ENCODE measurements around the gene PRRC2B. TPM values are rescaled to one million over a fixed set of nuclear protein-coding genes. Genes with fewer than 3 reads are reported as not detected.

PRRC2B gene
- total and polyA plus RNA-seq, 7 donors: 22.7 to 114 (median 63.6) TPM

DNA sequence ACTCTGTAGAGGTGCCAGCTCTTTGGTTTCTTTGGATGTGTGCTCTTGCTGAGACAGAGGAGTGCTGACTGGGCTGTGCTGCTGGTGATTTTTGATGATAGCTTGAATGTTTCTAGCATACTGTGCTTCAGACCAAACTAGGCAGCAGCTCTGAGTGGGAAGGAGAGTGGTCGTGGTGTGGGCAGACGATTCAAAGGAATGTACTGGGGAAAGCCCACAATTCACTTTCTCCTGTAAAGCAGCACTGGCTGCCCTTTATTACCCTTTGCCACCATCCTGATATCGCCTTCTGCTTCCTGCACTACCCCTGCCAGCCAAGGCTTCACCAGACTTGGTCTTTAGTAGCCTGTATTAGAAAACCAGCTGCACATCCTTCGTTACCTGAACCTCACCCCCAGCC lies 45.3 kb downstream of the PRRC2B start:
- intact Hi-C loops (cut with DNase I): no loop called here
- DNase-seq (no peak), ATAC-seq (no peak)
- no peaks in the 10 kb centered on the region for H3K9me3 ChIP-seq
- H3K4me1 ChIP-seq: peaks cover 10% of the 10 kb centered on the region
- H3K27ac ChIP-seq: no peak overlapping the region
- no peaks in the 10 kb centered on the region for H3K27me3 ChIP-seq (ENCODE audit: insufficient read depth in 3 of 3, low read length in 2 of 3)
- no peak overlapping the region for H3K4me3 ChIP-seq
- H3K36me3 ChIP-seq (ENCODE audit: insufficient read depth in 1 of 2, low read depth in 1 of 2): peaks cover 15 to 100% of the 10 kb centered on the region in 2 donors
- TF ChIP-seq, protein P1, sequence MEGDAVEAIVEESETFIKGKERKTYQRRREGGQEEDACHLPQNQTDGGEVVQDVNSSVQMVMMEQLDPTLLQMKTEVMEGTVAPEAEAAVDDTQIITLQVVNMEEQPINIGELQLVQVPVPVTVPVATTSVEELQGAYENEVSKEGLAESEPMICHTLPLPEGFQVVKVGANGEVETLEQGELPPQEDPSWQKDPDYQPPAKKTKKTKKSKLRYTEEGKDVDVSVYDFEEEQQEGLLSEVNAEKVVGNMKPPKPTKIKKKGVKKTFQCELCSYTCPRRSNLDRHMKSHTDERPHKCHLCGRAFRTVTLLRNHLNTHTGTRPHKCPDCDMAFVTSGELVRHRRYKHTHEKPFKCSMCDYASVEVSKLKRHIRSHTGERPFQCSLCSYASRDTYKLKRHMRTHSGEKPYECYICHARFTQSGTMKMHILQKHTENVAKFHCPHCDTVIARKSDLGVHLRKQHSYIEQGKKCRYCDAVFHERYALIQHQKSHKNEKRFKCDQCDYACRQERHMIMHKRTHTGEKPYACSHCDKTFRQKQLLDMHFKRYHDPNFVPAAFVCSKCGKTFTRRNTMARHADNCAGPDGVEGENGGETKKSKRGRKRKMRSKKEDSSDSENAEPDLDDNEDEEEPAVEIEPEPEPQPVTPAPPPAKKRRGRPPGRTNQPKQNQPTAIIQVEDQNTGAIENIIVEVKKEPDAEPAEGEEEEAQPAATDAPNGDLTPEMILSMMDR (IDR thresholded peaks at IDR 0.05): no peak
- 74 to 85% (median 77%) methylated on average over 4 of the region's 4 CpGs for WGBS, 3 donors

DNA sequence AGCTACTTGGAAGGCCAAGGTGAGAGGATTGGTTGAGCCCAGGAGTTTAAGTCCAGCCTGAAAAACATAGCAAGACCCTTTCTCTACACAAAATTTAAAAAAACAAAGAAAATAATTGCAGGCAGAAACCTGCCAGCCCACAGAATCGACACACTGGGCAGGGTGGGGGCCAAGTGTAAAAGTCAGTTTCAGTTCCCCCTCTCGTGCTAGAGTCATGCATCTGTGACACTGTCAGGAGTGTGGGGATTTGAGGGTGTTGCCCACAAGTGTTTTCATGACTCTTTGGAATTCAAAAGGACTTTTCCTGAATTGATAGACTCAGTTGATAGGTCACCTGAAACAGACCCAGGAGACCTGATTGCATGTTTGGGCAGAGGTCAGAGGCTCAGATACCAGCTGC lies 47.6 kb downstream of the PRRC2B start:
- Histone ChIP-seq H3K4me3 (no peak overlapping the region), H3K4me1 (peaks cover under 1% of the 10 kb centered on the region), H3K27ac (no peak overlapping the region), H3K27me3 (ENCODE audit: insufficient read depth in 3 of 3, low read length in 2 of 3) (no peaks in the 10 kb centered on the region), H3K36me3 (ENCODE audit: insufficient read depth in 1 of 2, low read depth in 1 of 2) (peaks cover 21 to 100% of the 10 kb centered on the region in 2 donors), H3K9me3 (no peaks in the 10 kb centered on the region)
- ATAC-seq: no peak
- TF ChIP-seq, protein P1 (IDR thresholded peaks at IDR 0.05): no peak
- 72 to 76% (median 73%) methylated on average over 2 of the region's 2 CpGs for WGBS, 3 donors
- intact Hi-C loops (cut with DNase I): loop anchor here in 1 of 2 donors (10.0 kb wide), 1 partner anchor 307 kb away; no protein-coding TSS in a partner anchor
- peak in 1 of 2 donors; percentile 19 for DNase-seq

DNA sequence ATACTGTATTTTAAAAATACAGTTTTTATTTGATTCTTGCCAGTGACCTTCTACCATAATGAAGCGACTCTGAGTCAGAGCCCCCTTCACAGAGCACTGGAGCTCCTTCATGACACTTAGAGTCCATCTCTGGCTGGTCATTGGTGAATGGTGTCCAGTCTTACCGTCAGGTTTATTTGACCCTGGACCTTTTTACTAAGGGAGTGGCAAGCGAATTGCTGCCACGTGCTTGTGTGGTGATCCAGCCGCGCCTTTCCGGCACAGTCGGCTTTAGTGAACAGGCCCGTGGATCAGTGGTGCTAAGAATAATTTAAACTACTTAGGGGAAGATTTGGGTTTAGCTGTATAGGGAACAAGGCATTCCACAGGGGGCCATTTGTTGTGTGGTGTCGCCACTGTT lies 48.5 kb downstream of the PRRC2B start:
- Histone ChIP-seq H3K36me3 (ENCODE audit: insufficient read depth in 1 of 2, low read depth in 1 of 2) (peaks cover 24 to 100% of the 10 kb centered on the region in 2 donors), H3K4me1 (no peaks in the 10 kb centered on the region), H3K4me3 (no peak overlapping the region), H3K9me3 (no peaks in the 10 kb centered on the region), H3K27ac (no peak overlapping the region), H3K27me3 (ENCODE audit: insufficient read depth in 3 of 3, low read length in 2 of 3) (no peaks in the 10 kb centered on the region)
- DNase-seq: no peak
- peak in 2 of 4 donors; percentile 72 to 79 for ATAC-seq
- intact Hi-C loops (cut with DNase I): loop anchor here in 1 of 2 donors (10.0 kb wide), 1 partner anchor 308 kb away; no protein-coding TSS in a partner anchor
- TF ChIP-seq, protein P1 (IDR thresholded peaks at IDR 0.05): no peak
- 59 to 74% (median 61%) methylated on average over 10 of the region's 10 CpGs for WGBS, 3 donors

DNA sequence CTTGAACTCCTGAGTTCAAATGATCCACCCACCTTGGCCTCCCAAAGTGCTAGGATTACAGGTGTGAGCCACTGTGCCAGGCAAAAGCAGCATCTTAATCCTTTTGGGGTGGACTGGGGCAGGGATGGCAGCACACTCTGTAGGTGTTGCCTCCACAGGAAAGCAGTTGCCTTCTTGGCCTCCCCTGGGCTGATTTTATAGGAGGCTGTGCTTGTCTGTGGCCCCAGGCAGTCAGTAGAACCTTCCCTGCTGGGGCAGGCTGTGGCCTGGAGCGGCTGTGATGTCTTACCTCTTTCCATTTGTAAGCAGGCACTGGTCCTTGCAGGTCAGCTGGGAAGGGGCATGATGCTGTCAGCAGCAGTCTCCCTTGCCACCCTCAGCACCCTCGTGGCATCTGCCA lies 49.8 kb downstream of the PRRC2B start:
- ATAC-seq: no peak
- TF ChIP-seq, protein P1 (IDR thresholded peaks at IDR 0.05): no peak
- no peaks in the 10 kb centered on the region for H3K9me3 ChIP-seq
- intact Hi-C loops (cut with DNase I): loop anchor here in 1 of 2 donors (10.0 kb wide), 1 partner anchor 309 kb away; no protein-coding TSS in a partner anchor
- no peak overlapping the region for H3K4me3 ChIP-seq
- 85 to 91% (median 90%) methylated on average over 2 of the region's 2 CpGs for WGBS, 3 donors
- H3K36me3 ChIP-seq (ENCODE audit: insufficient read depth in 1 of 2, low read depth in 1 of 2): peaks cover 23 to 100% of the 10 kb centered on the region in 2 donors
- no peaks in the 10 kb centered on the region for H3K27me3 ChIP-seq (ENCODE audit: insufficient read depth in 3 of 3, low read length in 2 of 3)
- no peak overlapping the region for H3K27ac ChIP-seq
- no peak for DNase-seq
- no peaks in the 10 kb centered on the region for H3K4me1 ChIP-seq

DNA sequence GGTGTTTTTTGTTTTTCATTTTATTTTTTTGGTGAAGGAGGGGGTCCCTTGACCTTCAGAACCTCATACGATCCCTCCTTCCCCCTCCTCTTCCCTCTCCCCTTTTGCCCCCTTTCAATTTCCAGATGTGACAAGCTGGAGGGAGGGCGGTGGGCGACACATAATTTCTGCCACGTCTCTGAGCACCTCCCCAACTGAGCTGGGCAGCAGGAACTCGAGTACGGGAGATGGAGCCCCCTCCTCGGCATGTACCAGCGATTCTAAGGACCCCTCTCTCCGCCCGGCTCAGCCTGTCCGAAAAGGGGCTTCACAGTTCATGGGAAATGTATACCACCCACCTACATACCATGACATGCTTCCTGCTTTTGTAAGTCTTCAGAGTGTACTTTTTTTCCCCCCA lies 52.4 kb downstream of the PRRC2B start:
- TF ChIP-seq, protein P1 (IDR thresholded peaks at IDR 0.05): no peak
- WGBS, 3 donors: 72 to 84% (median 82%) methylated on average over 11 of the region's 11 CpGs
- Histone ChIP-seq H3K4me3 (no peak overlapping the region), H3K36me3 (ENCODE audit: insufficient read depth in 1 of 2, low read depth in 1 of 2) (peaks cover 15 to 100% of the 10 kb centered on the region in 2 donors), H3K4me1 (no peaks in the 10 kb centered on the region), H3K27ac (no peak overlapping the region), H3K9me3 (no peaks in the 10 kb centered on the region), H3K27me3 (ENCODE audit: insufficient read depth in 3 of 3, low read length in 2 of 3) (no peaks in the 10 kb centered on the region)
- intact Hi-C loops (cut with DNase I): loop anchor here in 1 of 2 donors (10.0 kb wide), 1 partner anchor 311 kb away; no protein-coding TSS in a partner anchor
- ATAC-seq (no peak), DNase-seq (no peak)
